Renal pelvis (tissue), 12 donors: ENCODE measurements around the gene PYY. TPM values are rescaled to one million over a fixed set of nuclear protein-coding genes. Genes with fewer than 3 reads are reported as not detected.
"Not testable (repeated sequence)": the region's sequence is repeated elsewhere in the genome, so short reads cannot be mapped to it uniquely, and the experiment has no call there.

ENCODE experiments used
- DNase-seq: peaks from one replicate; pipeline ENCODE4 v3.0.0-alpha.2; 2013
- long read RNA-seq, 16 experiments: transcript quantifications; one replicate each; lab custom pipeline, GENCODE V29; 2026
- polyA plus RNA-seq, 3 donors: library from polyadenylated mRNA; unstranded; fragments of 120-200 nt; gene quantifications; one replicate each; pipeline ENCODE4 v1.2.1, GENCODE V29; 2013; ENCODE audit not compliant: insufficient read length in 3 of 3

Gene PYY
- under 1 TPM; 0.19 to 0.45 (median 0.30) TPM for polyA plus RNA-seq
- long read RNA-seq, donor 1, partial matches to known transcripts = 5 of 5 reads
- long read RNA-seq, donor 1, other reads (novel, unspliced or antisense) = 0 of 5 reads
- long read RNA-seq, donor 2, partial matches to known transcripts = 7 of 7 reads
- long read RNA-seq, donor 2, other reads (novel, unspliced or antisense) = 0 of 7 reads
- long read RNA-seq, donor 3 = 0 reads
- long read RNA-seq, donor 4 = 0 reads
- long read RNA-seq, donor 5 = 0 reads
- long read RNA-seq, donor 6 = 0 reads
- long read RNA-seq, donor 7 = 0 reads
- long read RNA-seq, donor 8 = 0 reads
- long read RNA-seq, donor 9, partial matches to known transcripts = 16 of 16 reads
- long read RNA-seq, donor 9, other reads (novel, unspliced or antisense) = 0 of 16 reads
- long read RNA-seq, donor 10 = 0 reads
- long read RNA-seq, donor 11 = 0 reads
- long read RNA-seq, donor 12 = 0 reads
- long read RNA-seq, donor 13 = 0 reads
- long read RNA-seq, donor 14 = 0 reads
- long read RNA-seq, donor 15 = 0 reads
- long read RNA-seq, donor 16 = 0 reads

- no peak for DNase-seq
These were observed at the start of gene PYY for GRCh38 chr17:43953746-43954145. Gene PYY, minus strand, starts transcription at chr17:43953940. Its CDS starts 457 bp downstream, at chr17:43953483.

- no peak for DNase-seq
These were observed 48.6 kb upstream of the PYY start for GRCh38 chr17:44002141-44002848.

GRCh38 chr17:44001461-44001920 is 47.8 kb upstream of the PYY start:
- DNase-seq = no peak

GRCh38 chr17:44000871-44001460 is 47.2 kb upstream of the PYY start:
- DNase-seq = no peak

- no peak for DNase-seq
These were observed 46.6 kb upstream of the PYY start for GRCh38 chr17:44000141-44000860.

- no peak for DNase-seq
These were observed 45.3 kb upstream of the PYY start for GRCh38 chr17:43999024-43999423.

- no peak for DNase-seq
These were observed 44.8 kb upstream of the PYY start for GRCh38 chr17:43998552-43998951.

GRCh38 chr17:43997180-43997579 is 43.4 kb upstream of the PYY start:
- DNase-seq = not testable (repeated sequence)

- no peak for DNase-seq
These were observed 41.4 kb upstream of the PYY start for GRCh38 chr17:43995150-43995471.

- DNase-seq = no peak
These were observed 40.8 kb upstream of the PYY start for GRCh38 chr17:43994272-43995149.

GRCh38 chr17:43992641-43993040 is 38.9 kb upstream of the PYY start:
- DNase-seq = no peak

- DNase-seq = no peak
These were observed 34.6 kb upstream of the PYY start for GRCh38 chr17:43988301-43988700.

- DNase-seq = no peak
These were observed 33.6 kb upstream of the PYY start for GRCh38 chr17:43987131-43988021.

- no peak for DNase-seq
These were observed 32.7 kb upstream of the PYY start for GRCh38 chr17:43986225-43986981.

GRCh38 chr17:43984521-43984920 is 30.8 kb upstream of the PYY start:
- DNase-seq = no peak

- DNase-seq = no peak
These were observed 30.0 kb upstream of the PYY start for GRCh38 chr17:43983515-43984411.

- DNase-seq = no peak
These were observed 29.4 kb upstream of the PYY start for GRCh38 chr17:43983196-43983514.

GRCh38 chr17:43982171-43982570 is 28.4 kb upstream of the PYY start:
- no peak for DNase-seq
